SK-N-DZ (cell line): Measurements from ENCODE around the gene UBR7. TPM values are rescaled to one million over a fixed set of nuclear protein-coding genes. Genes with fewer than 3 reads are reported as not detected.
"Not testable (repeated sequence)": the region's sequence is repeated elsewhere in the genome, so short reads cannot be mapped to it uniquely, and the experiment has no call there.

ENCODE experiments used
- DNase-seq: peaks from one replicate; pipeline ENCODE4 v3.0.0-alpha.2; 2015; ENCODE audit warnings: low spot score
- polyA plus RNA-seq, 2 experiments: library from polyadenylated mRNA; depleted of rRNA; stranded (reverse); fragments of >200 nt; gene quantifications; 2 replicates each; pipeline ENCODE4 v1.2.3, GENCODE V29; 2014

The UBR7 gene
- 40.9 and 45.8 TPM in 2 replicates for polyA plus RNA-seq (2014; cell fraction: cytosol; rRNA removed)
- polyA plus RNA-seq (2014; cell fraction: nucleus; rRNA removed) = 15.0 and 16.9 TPM in 2 replicates

DNA sequence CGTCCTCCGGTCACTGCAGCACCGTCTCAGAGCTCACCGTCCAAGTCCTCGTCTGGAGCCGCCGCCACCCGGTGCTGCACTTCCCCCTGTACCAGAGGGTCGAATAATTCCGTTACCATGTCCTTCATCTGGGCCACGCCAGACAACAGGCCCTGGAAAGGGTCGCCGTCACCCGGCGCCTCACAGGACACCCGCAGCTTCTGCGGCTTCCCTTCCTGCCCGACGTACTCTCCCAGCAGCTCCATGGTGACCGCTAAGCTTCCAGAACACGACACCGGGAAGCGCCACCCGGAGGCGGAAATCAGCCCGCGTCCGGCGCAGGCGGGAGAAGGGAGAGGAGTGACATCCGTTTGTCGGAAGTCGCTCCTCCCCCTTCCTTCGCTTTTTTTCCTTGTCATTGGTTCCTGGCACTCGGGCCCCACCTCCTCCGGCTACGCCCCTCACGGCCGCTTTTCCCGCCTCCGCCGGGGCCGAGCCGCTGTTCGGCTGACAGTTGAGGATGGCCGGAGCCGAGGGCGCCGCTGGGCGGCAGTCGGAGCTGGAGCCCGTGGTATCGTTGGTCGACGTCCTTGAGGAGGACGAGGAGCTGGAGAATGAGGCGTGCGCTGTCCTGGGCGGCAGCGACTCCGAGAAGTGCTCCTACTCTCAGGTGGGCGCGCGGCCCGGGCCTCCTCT is at the start of gene UBR7, which contains the start of gene GON7:
Gene UBR7, plus strand, starts transcription at position 464 of the 675 bp plus-strand sequence. Its CDS starts 36 bp downstream, at position 500.
Gene GON7, minus strand, starts transcription at position 273 of the 675 bp plus-strand sequence. Its CDS starts 28 bp downstream, at position 245.
- peak; percentile 94 for DNase-seq

DNA sequence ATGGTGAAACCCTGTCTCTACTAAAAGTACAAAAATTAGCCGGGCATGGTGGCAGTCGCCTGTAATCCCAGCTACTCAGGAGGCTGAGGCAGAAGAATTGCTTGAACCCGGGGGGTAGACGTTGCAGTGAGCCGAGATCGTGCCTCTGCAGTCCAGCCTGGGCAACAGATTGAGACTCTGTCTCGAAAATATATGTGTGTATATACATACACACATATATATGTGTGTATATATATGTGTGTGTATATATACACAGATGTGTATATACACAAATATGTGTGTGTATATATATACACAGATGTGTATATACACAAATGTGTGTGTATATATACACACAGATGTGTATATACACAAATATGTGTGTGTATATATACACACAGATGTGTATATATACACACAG is 48.7 kb upstream of the UBR7 start:
- not testable (repeated sequence) for DNase-seq

DNA sequence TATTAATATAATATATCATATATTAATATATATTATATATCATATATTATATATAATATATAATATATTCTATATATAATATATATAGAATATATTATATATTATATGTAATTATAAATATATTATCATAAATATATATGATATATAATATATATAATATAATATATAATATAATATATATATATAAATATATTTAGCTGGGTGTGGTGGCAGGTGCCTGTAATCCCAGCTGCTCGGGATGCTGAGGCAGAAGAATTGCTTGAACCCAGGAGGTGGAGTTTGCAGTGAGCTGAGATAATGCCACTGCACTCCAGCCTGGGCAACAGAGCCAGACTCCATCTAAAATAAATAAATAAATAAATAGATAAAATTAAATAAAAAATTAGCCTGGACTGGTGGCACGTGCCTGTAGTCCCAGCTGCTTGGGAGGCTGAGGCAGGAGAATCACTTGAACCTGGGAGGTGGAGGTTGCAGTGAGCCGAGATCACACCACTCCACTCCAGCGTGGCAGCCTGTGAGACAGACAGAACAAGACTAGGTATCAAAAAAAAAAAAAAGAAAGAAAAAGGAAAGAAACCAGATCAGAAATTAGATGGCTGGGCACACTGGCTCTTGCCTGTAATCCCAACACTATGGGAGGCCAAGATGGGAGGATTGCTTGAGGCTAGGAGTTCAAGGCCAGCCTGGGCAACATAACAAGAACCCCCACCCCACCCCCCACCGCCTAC is 47.3 kb upstream of the UBR7 start:
- not testable (repeated sequence) for DNase-seq

DNA sequence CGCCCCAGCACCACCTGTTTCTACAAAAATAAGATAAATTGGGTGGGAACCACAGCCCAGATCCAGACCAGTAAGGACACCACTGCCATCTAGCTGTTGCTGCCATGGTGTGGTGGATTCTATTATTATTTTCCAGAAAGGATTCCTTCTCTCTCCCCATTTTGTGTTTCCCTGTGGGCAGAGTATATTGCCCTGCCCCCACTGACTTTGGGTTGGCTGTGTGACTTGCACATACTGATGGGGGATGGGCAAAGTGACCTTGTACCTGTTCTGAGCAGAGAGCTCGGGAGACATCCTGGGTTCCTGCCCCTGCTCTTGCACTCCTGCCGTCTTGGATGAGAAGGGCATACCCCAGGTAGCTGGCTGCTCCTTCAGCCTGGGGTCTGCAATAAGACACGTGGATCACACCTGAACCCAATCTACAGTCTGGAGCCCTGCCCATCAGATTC is 46.7 kb upstream of the UBR7 start:
- peak; percentile 25 for DNase-seq

DNA sequence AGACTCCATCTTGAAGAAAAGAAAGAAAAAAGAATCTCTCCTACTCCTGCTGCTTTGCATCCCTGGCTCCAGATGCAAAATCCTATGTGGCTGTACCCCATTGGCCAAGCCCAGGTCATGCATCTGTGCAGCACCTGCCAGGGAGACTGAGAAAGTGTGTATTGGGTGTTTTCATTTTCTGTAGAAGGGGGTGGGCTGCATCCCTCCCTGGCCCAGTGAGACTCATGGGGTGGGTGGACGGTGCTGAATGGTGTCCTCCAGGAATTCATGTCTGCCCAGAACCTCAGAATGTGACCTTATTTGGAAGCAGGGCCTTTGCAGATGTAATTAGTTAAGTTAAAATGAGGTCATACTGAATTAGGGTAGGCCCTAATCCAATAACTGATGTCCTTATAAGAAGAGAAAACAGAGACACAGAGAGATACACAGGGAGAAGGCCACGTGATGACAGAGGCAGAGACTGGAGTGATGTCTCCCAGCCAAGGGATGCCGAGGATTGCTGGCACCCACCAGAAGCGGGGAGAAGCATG is 45.6 kb upstream of the UBR7 start:
- DNase-seq = peak; percentile 92

DNA sequence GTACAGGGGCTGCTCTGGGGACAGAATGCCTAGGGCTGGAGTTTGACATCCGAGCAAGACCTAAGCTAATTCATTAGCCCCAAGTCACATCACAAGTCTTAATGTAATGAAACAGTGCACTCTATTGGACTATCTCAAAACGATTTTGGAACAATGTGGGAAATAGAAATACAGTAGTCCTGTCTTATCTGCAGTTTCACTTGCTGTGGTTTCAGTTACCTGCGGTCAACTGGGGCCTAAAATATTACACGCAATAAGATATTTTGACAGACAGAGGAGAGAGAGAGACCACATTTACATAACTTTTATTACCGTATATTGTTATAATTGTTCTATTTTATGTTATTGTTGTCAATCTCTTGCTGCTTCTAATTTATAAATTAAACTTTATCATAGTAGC is 43.5 kb upstream of the UBR7 start:
- no peak for DNase-seq

- DNase-seq = not testable (repeated sequence)
Measured at GRCh38 chr14:93165271-93166265, 41.5 kb upstream of the UBR7 start.

DNA sequence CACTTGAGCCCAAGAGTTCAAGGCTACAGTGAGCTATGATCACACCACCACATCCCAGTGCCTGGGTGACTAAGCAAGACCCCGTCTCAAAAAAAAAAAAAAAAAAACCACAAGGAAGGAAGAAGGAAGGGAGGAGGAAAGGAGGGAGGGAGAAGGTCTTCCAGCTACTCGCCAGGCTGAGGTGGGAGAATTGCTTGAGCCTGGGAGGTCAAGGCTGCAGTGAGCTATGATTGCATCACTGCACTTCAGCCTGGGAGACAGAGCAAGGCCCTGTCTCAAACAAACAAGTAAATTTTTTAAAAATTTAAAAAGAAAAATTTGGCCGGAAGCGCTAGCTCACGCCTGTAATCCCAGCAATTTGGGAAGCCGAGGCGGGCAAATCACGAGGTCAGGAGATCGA is 38.4 kb upstream of the UBR7 start:
- not testable (repeated sequence) for DNase-seq

- not testable (repeated sequence) for DNase-seq
Measured at GRCh38 chr14:93169619-93170018, 37.4 kb upstream of the UBR7 start.

DNA sequence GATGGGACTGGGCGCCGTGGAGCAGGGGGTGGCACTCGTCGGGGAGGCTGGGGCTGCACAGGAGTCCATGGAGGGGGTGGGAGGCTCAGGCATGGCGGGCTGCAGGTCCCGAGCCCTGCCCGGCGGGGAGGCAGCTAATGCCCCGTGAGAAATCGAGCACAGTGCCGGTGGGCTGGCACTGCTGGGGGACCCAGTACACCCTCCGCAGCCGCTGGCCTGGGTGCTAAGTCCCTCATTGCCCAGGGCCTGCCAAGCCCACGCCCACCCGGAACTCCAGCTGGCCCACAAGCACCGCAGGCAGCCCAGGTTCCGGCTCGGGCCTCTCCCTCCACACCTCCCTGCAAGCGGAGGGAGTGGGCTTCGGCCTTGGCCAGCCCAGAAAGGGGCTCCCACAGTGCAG is 36.9 kb upstream of the UBR7 start:
- DNase-seq = not testable (repeated sequence)

DNA sequence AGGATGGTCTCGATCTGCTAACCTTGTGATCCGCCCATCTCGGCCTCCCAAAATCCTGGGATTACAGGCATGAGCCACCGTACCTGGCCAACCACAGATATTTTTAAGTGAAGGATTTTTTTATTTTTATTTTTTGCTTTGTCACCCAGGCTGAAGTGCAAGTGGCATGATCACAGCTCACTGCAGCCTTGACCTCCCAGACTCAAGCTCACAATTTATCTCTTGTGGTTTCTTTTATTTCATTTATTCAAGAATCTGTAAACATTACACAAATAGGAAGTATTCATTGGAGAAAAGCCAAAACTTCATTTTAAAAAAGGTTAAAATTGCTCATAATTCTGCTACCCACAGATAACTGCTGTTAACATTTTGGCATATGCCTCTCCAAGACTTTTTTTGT is 35.7 kb upstream of the UBR7 start:
- no peak for DNase-seq

DNA sequence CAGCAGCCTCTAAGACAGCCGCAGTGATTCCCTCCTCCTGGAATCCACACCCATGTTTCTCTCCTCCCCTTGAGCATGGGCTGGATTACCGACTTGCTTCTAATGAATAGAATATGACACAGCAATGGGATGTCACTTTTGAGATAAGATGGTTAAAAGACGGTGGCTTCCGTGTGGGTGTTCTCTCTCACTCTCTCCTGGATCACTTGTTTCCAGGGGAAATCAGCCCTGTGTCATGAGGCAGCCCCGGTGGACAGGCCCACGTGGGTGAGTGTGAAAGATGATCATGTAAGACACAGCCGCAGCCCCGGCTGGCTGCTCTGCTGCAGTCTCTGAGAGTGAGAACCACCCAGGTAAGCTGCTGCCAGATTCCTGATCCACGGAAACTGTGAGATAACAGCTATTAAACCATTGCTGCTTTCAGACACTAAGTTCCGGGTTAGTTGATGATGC is 33.1 kb upstream of the UBR7 start:
- DNase-seq = peak; percentile 41

GRCh38 chr14:93174731-93175130 is 32.3 kb upstream of the UBR7 start:
- DNase-seq = not testable (repeated sequence)

DNA sequence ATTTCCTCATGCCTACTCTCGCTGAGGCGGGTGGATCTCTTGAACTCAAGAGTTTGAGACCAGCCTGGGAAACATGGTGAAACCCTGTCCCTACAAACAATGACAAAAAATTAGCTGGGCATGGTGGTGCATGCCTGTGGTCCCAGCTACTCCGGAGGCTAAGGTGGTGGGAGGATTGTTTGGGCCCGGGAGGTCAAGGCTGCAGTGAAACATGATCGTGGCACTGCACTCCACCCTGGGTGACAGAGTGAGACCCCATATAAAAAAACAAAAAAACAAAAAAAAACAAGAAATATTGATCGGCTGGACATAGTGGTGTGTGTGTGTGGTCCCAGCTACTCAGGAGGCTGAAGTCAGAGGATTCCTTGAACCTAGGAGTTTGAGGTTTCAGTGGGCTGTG is 31.6 kb upstream of the UBR7 start:
- DNase-seq = no peak

- DNase-seq = no peak
Measured at GRCh38 chr14:93183596-93184317, 23.3 kb upstream of the UBR7 start.

- DNase-seq = peak; percentile 74
Measured at GRCh38 chr14:93184391-93185348, 22.4 kb upstream of the UBR7 start, which contains the start of the genes LYSET and MOAP1. Gene LYSET, plus strand, starts transcription at chr14:93185317. Its CDS starts 89 bp downstream, at chr14:93185406. Gene MOAP1, minus strand, starts transcription at chr14:93184897. Its CDS starts 655 bp downstream, at chr14:93184242.

- DNase-seq = no peak
Measured at GRCh38 chr14:93185349-93185720, 21.7 kb upstream of the UBR7 start.

- DNase-seq = no peak
Measured at GRCh38 chr14:93186466-93186865, 20.6 kb upstream of the UBR7 start.

DNA sequence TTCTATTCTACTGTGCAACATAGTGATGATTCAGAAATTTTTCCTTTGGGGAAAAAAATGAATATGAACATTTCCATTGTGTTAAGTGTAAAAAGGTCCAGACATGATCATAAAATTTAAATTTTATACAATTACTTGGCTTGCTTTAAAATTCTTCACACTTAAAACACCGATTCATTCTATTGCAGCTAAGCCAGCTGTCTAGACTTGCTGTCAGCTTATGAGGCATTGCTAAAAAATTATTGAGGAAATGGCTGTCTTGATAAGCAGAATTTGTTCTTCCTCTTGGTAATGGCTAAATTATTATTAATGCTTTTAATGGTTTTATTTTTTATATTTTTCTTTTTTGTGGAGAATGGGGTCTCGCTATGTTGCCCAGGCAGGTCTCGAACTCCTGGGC is 20.1 kb upstream of the UBR7 start:
- no peak for DNase-seq
